ENCODE data around the gene RNF19B. TPM values are rescaled to one million over a fixed set of nuclear protein-coding genes. Genes with fewer than 3 reads are reported as not detected.
A peak's percentile ranks its signal among the peaks of the same experiment; 100 is the strongest.

Gene RNF19B
- total RNA-seq, 4 donors from 2014 or later = 13.9 to 22.9 (median 17.2) TPM

GRCh38 chr1:32992489-32993323 lies 28.1 kb upstream of the RNF19B start:
- peak; percentile 70 to 74 for DNase-seq (ENCODE audit: low spot score in 2 of 2)
- 67 to 74% methylated on average over 7 of the region's 7 CpGs for WGBS, 2 donors
- Histone ChIP-seq H3K27me3 (no peaks in the 10 kb centered on the region), H3K4me1 (peaks cover 0 to 71% (median 39%) of the 10 kb centered on the region in 4 donors), H3K36me3 (no peaks in the 10 kb centered on the region), H3K27ac (peak overlapping the region in 3 of 4 donors; percentile 70 to 80 (median 76)), H3K9me3 (no peaks in the 10 kb centered on the region), H3K4me3 (no peak overlapping the region)
- TF ChIP-seq EP300 (IDR thresholded peaks at IDR 0.05) (peak; percentile 49 to 74), POLR2A (IDR thresholded peaks at IDR 0.05) (no peak), CTCF (IDR thresholded peaks at IDR 0.05) (no peak)

- H3K27ac ChIP-seq = peak overlapping the region in 3 of 4 donors; percentile 70 to 80 (median 76)
- no peak overlapping the region for H3K4me3 ChIP-seq
- 71 to 75% methylated on average over 7 to 9 of the region's 9 CpGs for WGBS, 2 donors
- DNase-seq (ENCODE audit: low spot score in 2 of 2) = no peak
- peaks cover 0 to 63% (median 38%) of the 10 kb centered on the region in 4 donors for H3K4me1 ChIP-seq
- no peaks in the 10 kb centered on the region for H3K9me3 ChIP-seq
- H3K27me3 ChIP-seq = no peaks in the 10 kb centered on the region
- no peak for TF ChIP-seq EP300 (IDR thresholded peaks at IDR 0.05)
- TF ChIP-seq CTCF (IDR thresholded peaks at IDR 0.05) = no peak
- no peak for TF ChIP-seq POLR2A (IDR thresholded peaks at IDR 0.05)
- no peaks in the 10 kb centered on the region for H3K36me3 ChIP-seq
Observed at GRCh38 chr1:32991819-32992488, 27.3 kb upstream of the RNF19B start.

GRCh38 chr1:32991386-32991785 lies 26.8 kb upstream of the RNF19B start:
- 77 to 83% methylated on average over 5 of the region's 5 CpGs for WGBS, 2 donors
- peak overlapping the region in 3 of 4 donors; percentile 70 to 80 (median 76) for H3K27ac ChIP-seq
- TF ChIP-seq POLR2A (IDR thresholded peaks at IDR 0.05) (no peak), CTCF (IDR thresholded peaks at IDR 0.05) (no peak)

DNA sequence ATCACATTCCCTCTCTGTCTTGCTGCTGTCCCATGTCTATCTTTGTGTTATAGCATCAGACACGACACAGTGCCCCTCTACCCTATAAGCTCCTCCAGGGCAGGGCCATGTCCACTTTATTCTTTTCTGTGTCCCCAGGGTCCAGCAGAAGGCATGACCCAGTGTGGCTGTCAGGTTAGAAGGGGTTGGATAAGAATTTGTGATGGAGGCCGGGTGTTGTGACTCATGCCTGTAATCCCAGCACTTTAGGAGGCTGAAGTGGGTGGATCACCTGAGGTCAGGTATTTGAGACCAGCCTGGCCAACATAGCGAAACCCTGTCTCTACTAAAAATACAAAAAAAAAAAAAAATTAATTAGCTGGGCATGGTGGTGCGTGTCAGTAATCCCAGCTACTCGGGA lies 26.3 kb upstream of the RNF19B start:
- peaks cover 0 to 60% (median 38%) of the 10 kb centered on the region in 4 donors for H3K4me1 ChIP-seq
- H3K27ac ChIP-seq = peak overlapping the region in 3 of 4 donors; percentile 6 to 76 (median 11)
- no peak overlapping the region for H3K4me3 ChIP-seq
- no peaks in the 10 kb centered on the region for H3K27me3 ChIP-seq
- H3K9me3 ChIP-seq = no peaks in the 10 kb centered on the region
- H3K36me3 ChIP-seq = no peaks in the 10 kb centered on the region
- WGBS, 2 donors = 91% methylated on average over 5 of the region's 5 CpGs
- DNase-seq (ENCODE audit: low spot score in 2 of 2) = no peak
- TF ChIP-seq CTCF (IDR thresholded peaks at IDR 0.05) (no peak), EP300 (IDR thresholded peaks at IDR 0.05) (no peak), POLR2A (IDR thresholded peaks at IDR 0.05) (no peak)

More at GRCh38 chr1:32991386-32991785, 26.8 kb upstream of the RNF19B start:
- DNase-seq (ENCODE audit: low spot score in 2 of 2) = no peak
- Histone ChIP-seq H3K27me3 (no peaks in the 10 kb centered on the region), H3K4me3 (no peak overlapping the region), H3K36me3 (no peaks in the 10 kb centered on the region), H3K9me3 (no peaks in the 10 kb centered on the region), H3K4me1 (peaks cover 0 to 60% (median 38%) of the 10 kb centered on the region in 4 donors)

Data from tibial nerve (tissue), 4 donors.